GM12891 (cell line): ENCODE results near the gene HDDC2.

Experiments
- POLR2A ChIP-seq: IDR thresholded peaks from 2 replicates; pipeline ENCODE4 v1.6.1; 2011; ENCODE audit warnings: low read depth, low read length, control low read depth
- POLR2AphosphoS5 ChIP-seq: IDR thresholded peaks from 2 replicates; pipeline ENCODE4 v1.6.1; 2011; ENCODE audit warnings: low read depth, low read length, control low read depth
- SPI1 ChIP-seq: IDR thresholded peaks from 2 replicates; pipeline ENCODE4 v1.6.1; 2011; ENCODE audit warnings: low read depth, low read length, control low read depth
- TAF1 ChIP-seq: IDR thresholded peaks from 2 replicates; pipeline ENCODE4 v1.6.1; 2011; ENCODE audit warnings: low read depth, low read length, control low read depth

DNA sequence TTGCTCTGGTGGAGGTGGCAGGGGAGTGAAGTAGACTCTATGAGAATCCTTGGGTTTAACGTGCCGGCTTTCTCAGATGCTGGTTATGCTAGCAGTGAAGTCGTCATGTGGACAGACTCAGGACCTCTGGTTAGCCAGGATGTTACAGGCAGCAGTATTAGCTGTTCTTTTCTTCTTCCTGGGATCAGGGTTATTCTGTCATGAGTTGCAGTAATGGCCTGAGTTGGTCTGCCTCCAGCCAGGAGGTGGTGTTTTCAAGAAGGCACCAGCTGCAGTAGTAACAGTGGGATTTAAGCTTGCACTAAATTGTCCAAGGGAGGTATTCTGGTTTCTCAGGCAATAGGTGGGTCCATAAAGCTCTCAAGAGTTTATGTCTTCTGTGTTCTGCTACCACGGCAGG is 56.7 kb downstream of the HDDC2 start:
- TF ChIP-seq POLR2AphosphoS5 = no peak
- no peak for TF ChIP-seq TAF1
- no peak for TF ChIP-seq POLR2A
- TF ChIP-seq SPI1 = no peak
